ENCODE data around the gene NPAS2.

NPAS2 gene

DNA sequence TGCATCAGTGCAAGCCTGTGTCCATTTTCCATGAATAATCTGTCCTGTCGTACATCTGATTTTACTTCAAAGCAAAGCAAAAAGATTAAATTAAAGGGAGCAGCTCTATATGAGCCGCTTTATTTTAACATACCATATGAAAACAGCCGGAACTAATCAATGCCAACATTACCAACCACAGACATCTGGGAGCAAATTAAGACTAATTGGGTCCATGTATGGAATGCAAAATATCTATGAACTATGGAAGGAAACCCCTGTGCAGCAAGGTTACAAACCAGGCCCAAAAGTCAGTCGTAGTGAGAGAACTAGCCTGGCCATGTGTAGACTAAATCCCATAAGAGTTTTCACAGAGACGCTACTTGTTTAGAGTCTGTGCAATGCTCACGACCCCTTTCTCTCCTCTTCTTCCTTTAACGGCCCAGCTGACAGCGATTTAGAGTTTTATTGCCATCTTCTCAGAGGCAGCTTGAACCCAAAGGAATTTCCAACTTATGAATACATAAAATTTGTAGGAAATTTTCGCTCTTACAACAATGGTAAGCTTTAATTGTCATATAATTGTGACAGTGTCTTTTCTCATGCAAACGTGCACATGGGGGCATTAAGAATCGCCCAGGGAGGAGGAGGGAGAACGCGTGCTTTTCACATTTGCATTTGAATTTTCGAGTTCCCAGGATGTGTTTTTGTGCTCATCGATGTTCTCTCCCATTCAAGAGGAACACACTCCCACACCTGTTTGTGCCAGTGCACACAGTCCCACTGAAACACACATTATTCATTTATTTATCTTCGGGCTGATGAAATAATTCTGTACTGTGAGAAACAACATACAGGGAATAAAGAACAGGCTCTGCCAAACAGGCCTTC lies 129.2 kb downstream of the NPAS2 start:
- DNase-seq = no peak

DNA sequence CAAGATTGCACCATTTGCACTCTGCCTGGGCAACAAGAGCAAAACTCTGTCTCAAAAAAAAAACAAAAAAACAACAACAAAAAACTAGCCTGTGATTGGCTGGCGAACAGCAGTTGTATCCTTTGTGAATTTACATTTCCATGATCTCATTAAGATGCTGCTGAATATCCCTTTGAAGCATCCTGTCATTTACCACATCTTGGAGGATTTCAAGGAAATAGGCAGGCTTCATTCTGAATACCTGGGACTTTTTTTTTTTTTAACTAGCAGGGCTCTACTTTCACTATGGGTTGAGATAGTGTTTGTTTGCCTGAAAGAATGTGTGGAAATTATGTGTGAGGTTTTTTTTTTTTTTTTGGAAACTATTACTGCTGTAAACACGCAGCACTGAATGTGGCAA lies 132.6 kb downstream of the NPAS2 start:
- DNase-seq = no peak

DNA sequence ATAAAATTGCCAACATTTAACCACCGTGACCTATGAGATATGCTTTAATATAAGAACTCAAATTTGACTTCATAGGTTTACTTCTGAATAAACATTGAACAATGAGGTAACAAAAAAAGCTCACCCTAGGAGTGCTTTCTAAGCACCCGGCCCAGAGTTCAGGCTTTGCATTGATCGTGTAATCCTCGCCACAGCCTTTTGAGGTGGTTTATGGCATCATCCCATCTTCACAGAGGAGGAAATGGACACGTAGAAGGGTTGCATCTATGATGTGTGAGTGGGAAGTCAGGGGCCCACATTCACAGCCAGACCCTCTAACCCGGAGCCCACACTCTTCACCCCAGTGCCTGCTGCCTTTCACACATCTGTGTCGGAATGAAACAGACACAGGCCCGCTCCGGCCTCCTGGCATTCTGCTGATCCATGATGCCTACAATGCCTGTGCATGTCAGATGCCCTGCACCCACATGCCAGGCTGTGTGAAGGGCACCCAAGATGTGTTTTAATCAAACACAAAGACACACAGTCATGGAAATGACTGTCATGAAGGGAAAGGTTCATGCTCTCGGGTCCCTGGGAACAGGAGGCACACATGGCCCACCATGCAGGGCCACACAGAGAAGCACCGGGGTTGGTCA lies 133.6 kb downstream of the NPAS2 start:
- DNase-seq = no peak

- no peak for DNase-seq
Observed at GRCh38 chr2:100954044-100954420, 134.1 kb downstream of the NPAS2 start.

DNA sequence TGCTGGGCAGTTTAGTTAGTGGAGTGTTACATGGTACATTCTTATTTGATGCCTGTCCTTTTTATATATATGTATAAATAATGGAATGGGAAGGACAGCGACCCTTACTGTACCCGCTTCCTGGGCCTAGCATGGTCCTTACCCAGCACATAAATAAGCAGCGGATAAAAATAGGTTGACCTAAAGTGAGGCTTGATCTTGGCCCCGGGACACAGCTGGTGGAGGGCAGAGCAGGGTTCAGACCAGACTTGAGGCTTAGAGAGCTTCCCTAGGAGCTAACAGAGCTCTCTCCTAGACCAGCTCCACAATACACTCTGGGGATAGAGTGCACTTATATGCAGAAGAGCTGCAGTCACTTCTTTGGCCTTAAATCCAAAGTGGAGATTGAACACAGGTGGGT lies 135.3 kb downstream of the NPAS2 start:
- DNase-seq = no peak

DNA sequence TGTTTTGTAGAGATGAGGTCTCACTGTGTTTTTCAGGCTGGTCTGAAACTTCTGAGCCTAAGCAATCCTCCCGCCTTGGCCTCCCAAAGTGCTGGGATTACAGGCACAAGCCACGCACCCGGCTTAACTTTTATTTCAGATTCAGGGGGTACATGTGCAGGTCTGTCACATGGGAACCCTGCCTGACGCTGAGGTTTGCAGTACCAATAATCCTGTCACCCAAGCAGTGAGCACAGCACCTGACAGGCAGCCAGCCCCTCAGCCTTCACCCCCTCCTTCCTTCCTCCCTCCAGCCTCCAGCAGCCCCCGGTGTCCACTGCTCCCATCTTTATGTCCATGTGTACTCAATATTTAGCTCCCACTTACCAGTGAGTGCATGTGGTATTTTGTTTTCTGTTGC lies 136.1 kb downstream of the NPAS2 start:
- no peak for DNase-seq

- DNase-seq = no peak
Observed at GRCh38 chr2:100957996-100958653, 138.2 kb downstream of the NPAS2 start.

DNA sequence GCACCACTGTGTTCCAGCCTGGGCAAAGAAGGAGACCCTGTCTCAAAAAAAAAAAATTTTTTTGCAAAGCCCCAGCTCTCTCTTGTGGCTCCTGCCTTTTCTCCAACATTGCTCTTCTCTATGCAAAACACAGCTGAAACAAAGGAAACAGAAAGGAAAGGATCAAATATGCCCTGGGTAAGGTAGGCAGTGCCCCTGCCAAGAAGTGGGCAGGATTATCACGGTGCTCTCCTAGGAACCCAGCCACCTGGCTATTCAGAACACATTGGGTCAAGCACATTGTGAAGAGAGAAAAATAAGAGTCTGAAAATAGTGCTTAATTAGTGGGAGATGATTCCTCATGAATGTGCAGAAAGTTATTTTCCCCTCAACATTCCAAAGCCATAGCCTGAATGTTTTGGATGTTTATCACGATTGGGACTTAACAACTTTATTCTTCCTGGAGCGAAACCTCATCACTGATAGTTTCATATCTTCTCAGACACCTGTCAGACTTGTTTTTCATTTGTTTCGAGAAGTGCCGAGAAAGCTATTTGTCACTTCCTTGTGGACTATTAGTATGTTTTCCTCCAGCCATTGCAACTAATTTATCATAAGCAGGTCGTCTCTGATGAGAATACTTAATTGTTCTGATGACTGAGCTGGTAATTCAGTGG lies 139.4 kb downstream of the NPAS2 start:
- no peak for DNase-seq

- DNase-seq = no peak
Observed at GRCh38 chr2:100960688-100961087, 140.7 kb downstream of the NPAS2 start.

GRCh38 chr2:100962366-100963025 lies 142.6 kb downstream of the NPAS2 start:
- no peak for DNase-seq

- no peak for DNase-seq
Observed at GRCh38 chr2:100963026-100963375, 143.1 kb downstream of the NPAS2 start.

- no peak for DNase-seq
Observed at GRCh38 chr2:100964222-100964621, 144.3 kb downstream of the NPAS2 start.

GRCh38 chr2:100964681-100965169 lies 144.8 kb downstream of the NPAS2 start:
- no peak for DNase-seq

DNA sequence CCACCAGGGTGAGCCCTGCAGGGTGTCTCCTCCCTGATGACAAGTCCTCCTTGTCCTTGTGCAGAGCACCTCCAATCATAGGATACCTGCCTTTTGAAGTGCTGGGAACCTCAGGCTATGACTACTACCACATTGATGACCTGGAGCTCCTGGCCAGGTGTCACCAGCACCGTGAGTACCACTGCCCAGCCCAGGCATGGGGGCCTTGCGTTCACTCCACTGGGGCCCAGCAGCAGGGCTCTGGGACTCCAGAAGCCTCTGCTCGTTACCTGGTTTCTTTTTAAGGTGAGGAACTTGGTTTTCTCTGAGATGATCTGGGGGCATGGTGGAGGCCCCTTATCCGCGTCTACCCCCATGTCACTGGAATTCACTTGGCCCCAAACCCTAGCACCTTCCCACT lies 145.7 kb downstream of the NPAS2 start:
- DNase-seq = no peak

DNA sequence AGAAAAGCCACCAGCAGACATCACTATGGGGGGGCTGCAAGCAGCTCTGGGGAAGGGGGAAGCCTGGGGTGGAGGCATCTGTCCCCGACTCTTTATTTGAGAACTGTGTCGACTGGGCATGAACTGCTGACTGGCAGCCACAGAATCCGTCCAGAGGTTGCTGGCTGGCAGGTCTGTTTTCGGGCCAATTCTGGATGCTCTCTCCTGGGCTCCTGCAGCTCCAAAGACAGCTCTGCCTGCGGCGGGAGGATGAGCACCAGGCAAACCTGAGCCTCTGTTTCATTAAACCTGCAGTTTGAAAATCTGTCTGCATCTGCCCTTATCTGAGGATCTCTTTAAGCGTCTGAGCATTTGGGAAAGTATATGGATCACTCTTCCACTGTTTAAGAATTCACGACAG lies 147.8 kb downstream of the NPAS2 start:
- no peak for DNase-seq

DNA sequence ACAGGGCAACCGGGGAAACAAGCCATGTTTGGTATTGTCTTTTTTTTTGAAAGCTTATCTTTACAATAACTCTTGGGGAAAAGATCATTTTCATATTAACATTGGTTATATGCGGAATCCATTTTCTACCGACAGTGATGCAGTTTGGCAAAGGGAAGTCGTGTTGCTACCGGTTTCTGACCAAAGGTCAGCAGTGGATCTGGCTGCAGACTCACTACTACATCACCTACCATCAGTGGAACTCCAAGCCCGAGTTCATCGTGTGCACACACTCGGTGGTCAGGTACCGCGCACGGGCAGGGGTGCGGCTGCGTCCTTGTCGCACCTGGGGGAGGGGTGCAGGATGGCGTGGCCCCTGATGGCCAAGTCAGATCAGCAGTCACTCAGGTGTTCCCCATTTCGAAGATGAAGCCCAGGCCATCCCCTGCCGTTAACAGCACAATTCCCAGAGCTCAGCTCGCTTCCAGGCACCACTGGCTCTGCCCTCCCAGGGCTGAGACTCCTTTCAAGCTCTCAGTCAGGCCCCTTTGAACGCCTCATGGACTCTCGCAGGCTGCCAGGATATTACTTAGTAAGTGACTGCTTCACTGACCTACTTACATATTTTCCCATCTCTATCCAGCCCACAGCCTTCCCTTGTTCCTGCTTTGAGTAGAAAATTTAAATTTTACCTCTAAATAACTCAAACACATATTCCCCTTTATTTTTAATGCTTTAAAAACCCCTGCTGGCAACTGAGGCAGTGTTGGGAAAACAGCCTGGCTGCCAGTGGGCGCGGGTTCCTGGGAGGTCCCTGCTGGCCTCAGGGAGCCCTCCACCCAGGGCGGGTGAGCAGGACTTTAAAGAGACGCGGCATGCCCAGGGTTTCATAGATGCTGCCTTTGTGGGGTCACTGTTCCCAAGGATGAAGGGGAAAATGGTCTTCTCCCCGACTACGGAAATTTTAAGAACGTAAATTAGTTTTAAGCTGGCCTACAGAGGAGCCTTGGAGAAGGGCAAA lies 148.5 kb downstream of the NPAS2 start:
- no peak for DNase-seq

- DNase-seq = no peak
Observed at GRCh38 chr2:100969998-100970397, 150.1 kb downstream of the NPAS2 start.

DNA sequence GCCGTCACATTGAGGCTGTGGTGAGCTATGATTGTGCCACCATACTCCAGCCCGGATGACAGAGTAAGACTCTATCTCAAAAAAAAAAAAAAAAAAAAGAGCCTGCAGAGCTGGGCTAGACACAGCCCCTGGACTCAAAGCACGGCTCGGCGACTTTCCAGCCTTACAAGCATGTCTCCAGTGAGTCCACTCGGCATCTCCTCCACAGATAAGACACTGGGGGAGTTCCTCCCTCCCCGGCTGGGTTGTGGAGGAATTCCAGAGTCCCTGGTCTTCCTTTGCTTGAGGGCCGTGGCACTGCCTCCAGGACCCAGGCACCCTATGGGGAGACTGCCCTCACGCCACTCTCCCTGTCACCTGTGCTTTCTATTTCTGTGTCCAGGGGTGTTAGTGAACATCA lies 151.3 kb downstream of the NPAS2 start:
- DNase-seq = no peak

DNA sequence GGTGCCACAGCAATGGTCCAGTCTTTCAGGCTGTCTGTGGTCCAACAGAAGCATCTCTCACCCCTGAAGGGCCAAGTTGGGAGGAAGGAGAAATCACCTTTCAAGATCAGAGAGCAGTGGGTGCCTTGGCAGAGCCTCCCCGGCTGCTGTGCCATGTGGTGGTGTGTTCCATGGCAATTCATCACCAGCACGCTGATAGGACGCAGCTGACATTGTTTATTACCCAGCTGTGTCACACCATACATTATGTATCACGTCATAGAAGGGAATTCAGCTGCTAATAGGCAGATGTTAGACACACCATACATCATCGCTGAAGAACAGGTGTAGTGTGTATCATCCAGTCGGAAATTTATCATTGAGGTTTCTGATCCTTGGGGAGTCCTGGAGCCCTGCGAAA lies 152.5 kb downstream of the NPAS2 start:
- no peak for DNase-seq

DNA sequence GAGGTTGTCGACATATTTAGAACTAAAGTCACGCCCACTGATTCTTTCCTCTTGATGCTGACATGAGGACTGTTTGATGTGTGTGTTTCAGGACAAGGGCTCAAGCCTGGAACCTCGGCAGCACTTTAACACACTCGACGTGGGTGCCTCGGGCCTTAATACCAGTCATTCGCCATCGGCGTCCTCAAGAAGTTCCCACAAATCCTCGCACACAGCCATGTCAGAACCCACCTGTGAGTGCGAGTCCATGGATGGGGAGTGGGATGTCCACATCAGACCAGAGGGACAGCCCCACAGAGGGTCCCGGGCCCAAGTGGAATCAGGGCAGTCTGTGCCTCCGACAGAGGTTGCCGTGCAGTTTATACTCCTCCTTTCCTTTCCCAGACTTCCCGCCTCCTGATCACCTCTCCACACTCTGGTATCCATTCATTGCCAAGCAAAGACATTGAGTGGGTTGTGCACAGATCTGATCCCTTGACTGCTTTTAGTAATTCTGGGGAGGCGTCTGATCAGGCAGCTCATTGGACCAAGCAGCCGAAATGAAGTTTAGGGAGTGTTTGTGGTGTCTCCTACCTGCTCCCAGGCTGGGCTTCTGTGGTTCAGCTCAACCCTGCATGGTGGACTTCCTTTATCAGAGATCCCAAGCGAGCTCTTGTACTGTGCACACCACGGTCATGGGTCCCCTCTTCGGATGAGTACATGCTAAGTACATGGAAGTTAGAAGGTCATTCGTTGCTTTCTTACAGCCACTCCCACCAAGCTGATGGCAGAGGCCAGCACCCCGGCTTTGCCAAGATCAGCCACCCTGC lies 155.0 kb downstream of the NPAS2 start:
- no peak for DNase-seq

GRCh38 chr2:100975521-100975785 lies 155.5 kb downstream of the NPAS2 start:
- DNase-seq = no peak

All from NCI-H2107 (cell line).